ENCODE data around the gene LCK. TPM values are rescaled to one million over a fixed set of nuclear protein-coding genes. Genes with fewer than 3 reads are reported as not detected.

Gene LCK
- total RNA-seq, 3 donors from 2014 or later (not counting 1 experiment from before 2014, with no cell fraction given) = 180 to 227 (median 215) TPM

- DNase-seq = peak in 1 of 2 donors; percentile 61
- H3K4me3 ChIP-seq (ENCODE audit: low read length) = no peak overlapping the region
- peak in 1 of 3 donors; percentile 44 for ATAC-seq
- Mint-ChIP-seq H3K36me3 (no peaks in the 10 kb centered on the region), H3K27ac (peak overlapping the region; percentile 82 to 83), H3K4me1 (peaks cover 32 to 48% of the 10 kb centered on the region in 2 donors), H3K27me3 (ENCODE audit: low read depth in 2 of 2) (no peaks in the 10 kb centered on the region), H3K9me3 (no peaks in the 10 kb centered on the region), H3K4me3 (peak overlapping the region; percentile 76)
- intact Hi-C loops (cut with micrococcal nuclease) = no loop called here
- H3K27me3 ChIP-seq (ENCODE audit: control insufficient read depth, insufficient read depth, low read length) = no peaks in the 10 kb centered on the region
- H3K4me1 ChIP-seq (ENCODE audit: control insufficient read depth, insufficient read depth, low read length) = peaks cover 60% of the 10 kb centered on the region
- WGBS (ENCODE audit: insufficient coverage) = 76% methylated on average over 6 of the region's 7 CpGs
- H3K9me3 ChIP-seq (ENCODE audit: control insufficient read depth, insufficient read depth, low read length) = no peaks in the 10 kb centered on the region
- H3K36me3 ChIP-seq (ENCODE audit: control insufficient read depth, insufficient read depth, low read length) = peaks cover 13% of the 10 kb centered on the region
- TF ChIP-seq, protein P1, sequence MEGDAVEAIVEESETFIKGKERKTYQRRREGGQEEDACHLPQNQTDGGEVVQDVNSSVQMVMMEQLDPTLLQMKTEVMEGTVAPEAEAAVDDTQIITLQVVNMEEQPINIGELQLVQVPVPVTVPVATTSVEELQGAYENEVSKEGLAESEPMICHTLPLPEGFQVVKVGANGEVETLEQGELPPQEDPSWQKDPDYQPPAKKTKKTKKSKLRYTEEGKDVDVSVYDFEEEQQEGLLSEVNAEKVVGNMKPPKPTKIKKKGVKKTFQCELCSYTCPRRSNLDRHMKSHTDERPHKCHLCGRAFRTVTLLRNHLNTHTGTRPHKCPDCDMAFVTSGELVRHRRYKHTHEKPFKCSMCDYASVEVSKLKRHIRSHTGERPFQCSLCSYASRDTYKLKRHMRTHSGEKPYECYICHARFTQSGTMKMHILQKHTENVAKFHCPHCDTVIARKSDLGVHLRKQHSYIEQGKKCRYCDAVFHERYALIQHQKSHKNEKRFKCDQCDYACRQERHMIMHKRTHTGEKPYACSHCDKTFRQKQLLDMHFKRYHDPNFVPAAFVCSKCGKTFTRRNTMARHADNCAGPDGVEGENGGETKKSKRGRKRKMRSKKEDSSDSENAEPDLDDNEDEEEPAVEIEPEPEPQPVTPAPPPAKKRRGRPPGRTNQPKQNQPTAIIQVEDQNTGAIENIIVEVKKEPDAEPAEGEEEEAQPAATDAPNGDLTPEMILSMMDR (IDR thresholded peaks at IDR 0.05) = no peak
- no peak overlapping the region for H3K27ac ChIP-seq (ENCODE audit: low read length)
These were observed 16.0 kb downstream of the LCK start for GRCh38 chr1:32266921-32267591.

- Mint-ChIP-seq H3K27me3 (ENCODE audit: low read depth in 2 of 2) (no peaks in the 10 kb centered on the region), H3K36me3 (no peaks in the 10 kb centered on the region), H3K4me1 (peaks cover 48 to 65% of the 10 kb centered on the region in 2 donors), H3K9me3 (no peaks in the 10 kb centered on the region), H3K4me3 (no peak overlapping the region), H3K27ac (peak overlapping the region; percentile 33 to 61)
- no peak overlapping the region for H3K4me3 ChIP-seq (ENCODE audit: low read length)
- no peaks in the 10 kb centered on the region for H3K9me3 ChIP-seq (ENCODE audit: control insufficient read depth, insufficient read depth, low read length)
- ATAC-seq (no peak), DNase-seq (no peak)
- peaks cover 70% of the 10 kb centered on the region for H3K4me1 ChIP-seq (ENCODE audit: control insufficient read depth, insufficient read depth, low read length)
- TF ChIP-seq, protein P1 (IDR thresholded peaks at IDR 0.05) = no peak
- no peak overlapping the region for H3K27ac ChIP-seq (ENCODE audit: low read length)
- H3K36me3 ChIP-seq (ENCODE audit: control insufficient read depth, insufficient read depth, low read length) = peaks cover 11% of the 10 kb centered on the region
- intact Hi-C loops (cut with micrococcal nuclease) = no loop called here
- no peaks in the 10 kb centered on the region for H3K27me3 ChIP-seq (ENCODE audit: control insufficient read depth, insufficient read depth, low read length)
These were observed 18.7 kb downstream of the LCK start for GRCh38 chr1:32269744-32270143.

DNA sequence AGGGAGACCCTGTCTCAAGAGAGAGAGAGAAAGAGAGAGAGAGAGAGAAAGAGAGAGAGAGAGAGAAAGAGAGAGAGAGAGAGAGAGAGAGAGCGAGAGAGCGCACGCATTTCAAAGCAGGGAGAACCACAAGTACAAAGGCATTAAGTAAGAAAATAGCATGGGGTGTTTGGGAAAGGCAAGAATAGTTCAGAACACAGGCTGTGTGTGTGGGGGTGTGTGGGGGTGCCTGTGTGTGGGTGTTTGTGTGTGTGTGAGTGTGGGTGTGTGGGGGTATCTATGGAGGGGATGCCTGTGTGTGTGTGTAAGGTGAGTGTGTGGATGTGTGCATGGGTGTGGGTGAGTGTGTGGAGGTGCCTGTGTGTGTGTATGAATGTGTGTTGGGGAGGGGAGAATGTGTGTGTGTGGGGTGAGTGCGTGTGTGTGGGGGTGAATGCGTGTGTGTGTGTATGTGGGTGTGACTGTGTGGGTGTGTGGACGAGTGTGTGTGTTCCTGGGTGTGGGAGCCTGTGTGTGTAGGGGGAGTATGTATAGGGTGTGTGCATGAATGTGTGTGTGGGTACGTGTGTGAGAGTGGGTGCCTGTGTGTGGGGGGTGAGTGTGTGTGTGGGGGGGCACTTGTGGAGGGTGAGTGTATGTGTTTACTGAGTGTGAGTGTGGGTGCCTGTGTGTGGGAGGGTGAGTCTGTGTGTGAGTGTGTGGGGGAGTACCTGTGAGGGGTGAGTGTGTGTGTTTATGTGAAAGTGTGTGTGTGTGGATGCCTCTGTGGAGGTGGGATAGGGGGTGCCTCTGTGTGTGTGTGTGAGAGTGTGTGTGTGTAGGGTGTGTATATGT, 21.7 kb downstream of the LCK start:
- H3K4me3 ChIP-seq (ENCODE audit: low read length) = no peak overlapping the region
- H3K27me3 ChIP-seq (ENCODE audit: control insufficient read depth, insufficient read depth, low read length) = no peaks in the 10 kb centered on the region
- no peaks in the 10 kb centered on the region for H3K9me3 Mint-ChIP-seq
- H3K4me3 Mint-ChIP-seq = peak overlapping the region; percentile 68
- no peaks in the 10 kb centered on the region for H3K9me3 ChIP-seq (ENCODE audit: control insufficient read depth, insufficient read depth, low read length)
- TF ChIP-seq, protein P1 (IDR thresholded peaks at IDR 0.05) = no peak
- H3K36me3 Mint-ChIP-seq = no peaks in the 10 kb centered on the region
- peak; percentile 5 to 36 (median 10) for ATAC-seq
- peak overlapping the region; percentile 52 for H3K27ac ChIP-seq (ENCODE audit: low read length)
- DNase-seq = peak in 1 of 2 donors; percentile 62
- H3K27me3 Mint-ChIP-seq (ENCODE audit: low read depth in 2 of 2) = no peaks in the 10 kb centered on the region
- intact Hi-C loops (cut with micrococcal nuclease) = no loop called here
- peaks cover 32 to 49% of the 10 kb centered on the region in 2 donors for H3K4me1 Mint-ChIP-seq
- H3K36me3 ChIP-seq (ENCODE audit: control insufficient read depth, insufficient read depth, low read length) = peaks cover 37% of the 10 kb centered on the region
- WGBS (ENCODE audit: insufficient coverage) = 33% methylated on average over 7 of the region's 7 CpGs
- peaks cover 53% of the 10 kb centered on the region for H3K4me1 ChIP-seq (ENCODE audit: control insufficient read depth, insufficient read depth, low read length)
- H3K27ac Mint-ChIP-seq = peak overlapping the region; percentile 90 to 91
